Endothelial cell of coronary artery (primary cell): ENCODE data around the gene ZBTB38. TPM values are rescaled to one million over a fixed set of nuclear protein-coding genes. Genes with fewer than 3 reads are reported as not detected.

ENCODE experiments used
- total RNA-seq: library from RNA; depleted of rRNA; stranded (reverse); fragments of >200 nt; gene quantifications from 2 replicates; pipeline ENCODE4 v1.2.3, GENCODE V29; 2014

ZBTB38 gene, protein sequence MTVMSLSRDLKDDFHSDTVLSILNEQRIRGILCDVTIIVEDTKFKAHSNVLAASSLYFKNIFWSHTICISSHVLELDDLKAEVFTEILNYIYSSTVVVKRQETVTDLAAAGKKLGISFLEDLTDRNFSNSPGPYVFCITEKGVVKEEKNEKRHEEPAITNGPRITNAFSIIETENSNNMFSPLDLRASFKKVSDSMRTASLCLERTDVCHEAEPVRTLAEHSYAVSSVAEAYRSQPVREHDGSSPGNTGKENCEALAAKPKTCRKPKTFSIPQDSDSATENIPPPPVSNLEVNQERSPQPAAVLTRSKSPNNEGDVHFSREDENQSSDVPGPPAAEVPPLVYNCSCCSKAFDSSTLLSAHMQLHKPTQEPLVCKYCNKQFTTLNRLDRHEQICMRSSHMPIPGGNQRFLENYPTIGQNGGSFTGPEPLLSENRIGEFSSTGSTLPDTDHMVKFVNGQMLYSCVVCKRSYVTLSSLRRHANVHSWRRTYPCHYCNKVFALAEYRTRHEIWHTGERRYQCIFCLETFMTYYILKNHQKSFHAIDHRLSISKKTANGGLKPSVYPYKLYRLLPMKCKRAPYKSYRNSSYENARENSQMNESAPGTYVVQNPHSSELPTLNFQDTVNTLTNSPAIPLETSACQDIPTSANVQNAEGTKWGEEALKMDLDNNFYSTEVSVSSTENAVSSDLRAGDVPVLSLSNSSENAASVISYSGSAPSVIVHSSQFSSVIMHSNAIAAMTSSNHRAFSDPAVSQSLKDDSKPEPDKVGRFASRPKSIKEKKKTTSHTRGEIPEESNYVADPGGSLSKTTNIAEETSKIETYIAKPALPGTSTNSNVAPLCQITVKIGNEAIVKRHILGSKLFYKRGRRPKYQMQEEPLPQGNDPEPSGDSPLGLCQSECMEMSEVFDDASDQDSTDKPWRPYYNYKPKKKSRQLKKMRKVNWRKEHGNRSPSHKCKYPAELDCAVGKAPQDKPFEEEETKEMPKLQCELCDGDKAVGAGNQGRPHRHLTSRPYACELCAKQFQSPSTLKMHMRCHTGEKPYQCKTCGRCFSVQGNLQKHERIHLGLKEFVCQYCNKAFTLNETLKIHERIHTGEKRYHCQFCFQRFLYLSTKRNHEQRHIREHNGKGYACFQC (N-terminal part only)
- total RNA-seq, result 70.2 and 103 TPM in 2 replicates

DNA sequence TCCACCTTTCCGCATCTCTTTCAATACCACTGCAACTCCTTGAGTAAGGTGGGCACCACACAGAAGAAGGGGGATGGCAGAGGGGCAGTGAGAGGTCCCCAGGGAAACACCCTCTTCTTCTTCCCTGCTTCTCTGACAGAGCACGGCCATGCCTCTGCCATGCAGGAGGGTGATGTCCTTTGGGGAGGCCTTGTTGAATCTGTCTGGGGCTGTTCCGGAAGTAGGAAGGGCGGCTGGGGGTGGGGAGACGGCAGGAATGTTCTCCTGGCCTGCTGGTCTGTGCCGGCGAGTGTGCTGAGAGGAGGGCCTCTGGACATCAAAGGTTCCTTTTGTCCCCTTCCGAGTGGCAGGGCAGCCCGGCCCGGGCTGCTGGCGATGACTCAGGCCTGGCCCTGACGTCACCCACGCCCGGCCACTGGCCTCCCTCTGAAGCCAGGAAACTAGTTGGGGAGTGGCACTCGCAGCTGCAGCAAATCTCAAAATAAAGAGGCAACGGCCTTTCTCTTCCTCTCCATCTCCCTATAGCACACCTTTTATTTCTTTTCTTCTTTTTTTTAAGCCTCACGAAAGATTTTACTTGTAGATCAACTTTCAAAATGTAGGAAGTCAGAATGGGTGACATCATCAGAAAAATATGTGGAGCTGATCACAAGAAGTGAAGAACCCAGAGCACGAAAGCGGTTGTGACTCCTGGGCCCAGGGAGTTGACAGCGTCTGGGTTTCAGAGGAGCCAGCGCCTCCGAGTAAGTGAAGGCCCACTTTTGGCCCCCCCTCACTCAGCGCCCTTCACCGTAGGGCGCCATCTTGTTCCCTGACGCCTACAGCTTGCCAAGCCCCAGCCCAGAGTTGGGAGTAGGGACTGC is at the start of gene ZBTB38:
Gene ZBTB38 (plus strand): TSS at position 443 of the 863 bp plus-strand sequence. CDS start 73,885 bp downstream, outside the sequence.

Other genes with a start within 250 kb of the ZBTB38 start
- 0.90 and 3.9 TPM in 2 replicates for gene PXYLP1, start 136.7 kb upstream of the ZBTB38 start, total RNA-seq
- 12.8 and 15.0 TPM in 2 replicates for gene RASA2, start 118.5 kb downstream of the ZBTB38 start, total RNA-seq